ENCODE data around the gene MAPRE3.
A peak's percentile ranks its signal among the peaks of the same experiment; 100 is the strongest.

Gene MAPRE3

DNA sequence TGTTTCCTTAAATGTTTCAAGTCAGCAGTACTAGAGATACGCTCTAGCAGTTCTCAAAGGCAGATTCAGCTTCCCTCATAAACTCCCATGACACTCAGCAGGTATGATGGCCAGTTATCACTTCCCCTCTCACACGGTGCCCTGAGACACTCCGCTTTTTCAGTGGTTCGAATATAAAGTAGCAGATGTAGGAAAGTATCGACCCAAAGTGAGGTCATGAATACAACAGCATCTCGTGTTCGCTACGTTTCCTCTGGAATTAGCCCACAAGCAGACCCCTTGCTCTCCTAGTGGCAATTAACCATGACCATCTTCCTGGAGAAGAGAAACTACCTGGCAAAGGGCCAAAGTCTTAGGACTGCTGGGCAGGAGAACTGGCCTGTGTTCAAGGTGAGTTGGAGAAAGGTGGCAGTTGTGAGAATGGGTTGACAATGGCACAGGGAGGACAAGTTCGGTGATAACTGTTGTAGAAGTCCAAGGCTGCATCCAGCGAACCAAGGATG, 71.8 kb downstream of the MAPRE3 start:
- no peak for DNase-seq

GRCh38 chr2:27042985-27043634, 72.7 kb downstream of the MAPRE3 start:
- no peak for DNase-seq

DNA sequence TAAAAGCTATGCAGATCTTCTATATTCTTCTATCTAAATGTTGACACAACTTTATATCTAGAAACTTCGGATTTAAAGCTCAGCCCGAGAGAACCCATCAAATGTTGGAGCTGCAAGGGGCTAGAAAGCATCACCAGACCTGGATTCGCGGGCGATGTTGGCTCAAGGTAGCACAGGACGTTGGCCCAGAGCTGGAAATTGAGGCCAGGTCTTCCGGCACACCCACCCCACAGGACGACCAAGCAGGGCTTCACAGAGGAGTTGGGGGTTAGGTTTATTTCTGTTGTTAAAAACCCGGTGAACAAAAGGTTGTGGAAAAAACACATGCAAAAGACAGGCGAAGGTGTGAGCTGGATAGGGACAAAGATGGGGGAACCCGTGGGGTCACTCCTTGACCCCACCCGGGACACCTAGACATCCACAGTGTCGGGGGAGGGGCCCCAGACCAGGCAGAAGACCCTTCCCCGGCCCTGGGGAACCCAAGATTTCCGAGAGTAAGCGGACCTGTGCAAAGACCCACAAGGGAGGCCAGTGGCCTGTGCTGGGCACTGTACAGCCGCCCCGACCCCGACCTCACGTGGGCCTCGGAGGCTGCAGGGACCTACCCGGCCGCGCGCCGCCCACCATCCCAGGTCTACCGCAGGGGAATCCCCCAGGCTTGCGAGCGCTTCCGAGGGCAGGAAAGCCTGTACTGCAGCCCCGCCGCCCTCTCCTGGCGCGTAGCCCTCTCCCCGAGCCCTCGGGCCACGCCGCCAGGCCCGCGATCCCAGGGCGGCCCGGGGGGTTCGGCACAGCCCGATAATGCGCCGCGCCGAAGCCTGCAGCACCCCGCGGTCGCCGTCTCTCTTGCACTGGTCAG, 79.2 kb downstream of the MAPRE3 start:
- peak; percentile 30 to 78 (median 56) for DNase-seq

DNA sequence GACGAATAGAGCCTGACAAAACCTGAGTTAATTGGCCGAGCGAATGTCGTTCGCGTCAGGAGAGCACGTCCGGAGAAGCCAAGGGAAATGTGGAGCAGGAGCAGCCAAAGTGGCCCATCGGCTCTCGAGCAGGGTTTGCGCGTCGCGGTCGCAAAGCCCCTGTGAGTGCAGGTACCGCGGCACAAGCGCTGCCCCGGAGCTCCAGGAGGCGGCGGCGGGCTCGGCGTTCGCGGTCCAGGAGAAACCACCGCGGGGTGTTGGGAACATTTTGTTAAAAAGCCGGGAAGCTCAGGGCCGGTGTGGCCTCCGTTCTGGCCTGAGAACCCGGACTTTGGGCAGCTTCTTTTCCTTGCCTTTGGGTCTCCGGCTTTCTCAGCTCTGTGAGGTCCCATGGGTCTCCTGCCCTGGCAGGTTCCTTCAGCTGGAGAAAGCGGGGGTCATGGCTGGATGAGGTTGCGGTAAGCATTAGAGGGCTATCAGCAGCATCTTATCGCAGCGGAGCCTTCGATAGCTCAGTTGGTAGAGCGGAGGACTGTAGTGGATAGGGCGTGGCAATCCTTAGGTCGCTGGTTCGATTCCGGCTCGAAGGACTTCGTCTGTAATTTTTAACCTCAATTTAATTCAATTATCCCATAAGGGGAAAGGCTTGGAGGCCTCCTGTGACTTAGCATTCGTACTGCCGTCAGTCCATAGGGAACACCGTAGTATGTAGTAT, 80.0 kb downstream of the MAPRE3 start:
- DNase-seq, result peak; percentile 92 to 97 (median 93)

DNA sequence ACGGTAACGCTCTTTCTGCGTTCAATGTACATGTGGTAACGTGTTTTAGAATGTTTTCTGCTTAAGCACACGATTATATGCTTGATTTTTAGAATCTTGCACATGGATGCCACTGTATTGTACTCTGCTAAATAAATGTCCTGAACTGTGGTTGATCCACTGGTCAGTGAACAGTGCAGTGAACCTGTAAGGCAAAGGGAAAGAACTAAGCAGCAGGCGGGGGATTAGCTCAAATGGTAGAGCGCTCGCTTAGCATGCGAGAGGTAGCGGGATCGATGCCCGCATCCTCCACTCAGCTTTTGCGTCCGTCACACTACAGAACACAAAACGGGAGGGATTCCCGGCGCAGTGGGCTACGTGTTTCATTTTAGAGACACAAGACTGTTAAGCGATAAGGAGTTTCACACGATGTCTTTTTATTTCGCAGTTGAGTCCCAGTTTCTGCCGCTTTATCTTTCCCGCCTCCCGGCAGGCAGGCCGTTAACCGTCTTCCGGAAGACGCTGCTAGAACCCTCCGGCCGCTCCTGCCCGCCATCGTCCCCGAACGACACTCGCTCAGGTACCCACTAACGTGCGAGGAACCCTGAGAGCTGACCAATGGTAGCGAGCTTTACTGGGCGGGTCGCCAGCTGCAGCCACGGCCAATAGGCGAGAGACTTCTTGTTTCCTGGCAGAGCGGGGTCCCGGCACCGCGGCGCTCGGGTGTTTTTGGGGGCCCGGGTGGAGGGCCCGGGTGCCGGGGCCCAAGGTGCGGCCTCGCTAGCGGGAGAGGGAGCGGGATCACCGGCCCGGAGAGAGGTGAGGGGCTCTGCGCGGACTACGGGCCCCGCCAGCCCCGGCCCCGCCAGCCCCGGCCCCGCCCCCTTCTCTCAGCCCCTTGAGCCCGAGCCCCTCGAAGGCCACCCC, 80.8 kb downstream of the MAPRE3 start, which contains the start of gene AGBL5:
Gene AGBL5 (plus strand): TSS at position 673 of the 906 bp plus-strand sequence. CDS start 1,291 bp downstream, outside the sequence.
- DNase-seq, result peak; percentile 94 to 95 (median 95)

DNA sequence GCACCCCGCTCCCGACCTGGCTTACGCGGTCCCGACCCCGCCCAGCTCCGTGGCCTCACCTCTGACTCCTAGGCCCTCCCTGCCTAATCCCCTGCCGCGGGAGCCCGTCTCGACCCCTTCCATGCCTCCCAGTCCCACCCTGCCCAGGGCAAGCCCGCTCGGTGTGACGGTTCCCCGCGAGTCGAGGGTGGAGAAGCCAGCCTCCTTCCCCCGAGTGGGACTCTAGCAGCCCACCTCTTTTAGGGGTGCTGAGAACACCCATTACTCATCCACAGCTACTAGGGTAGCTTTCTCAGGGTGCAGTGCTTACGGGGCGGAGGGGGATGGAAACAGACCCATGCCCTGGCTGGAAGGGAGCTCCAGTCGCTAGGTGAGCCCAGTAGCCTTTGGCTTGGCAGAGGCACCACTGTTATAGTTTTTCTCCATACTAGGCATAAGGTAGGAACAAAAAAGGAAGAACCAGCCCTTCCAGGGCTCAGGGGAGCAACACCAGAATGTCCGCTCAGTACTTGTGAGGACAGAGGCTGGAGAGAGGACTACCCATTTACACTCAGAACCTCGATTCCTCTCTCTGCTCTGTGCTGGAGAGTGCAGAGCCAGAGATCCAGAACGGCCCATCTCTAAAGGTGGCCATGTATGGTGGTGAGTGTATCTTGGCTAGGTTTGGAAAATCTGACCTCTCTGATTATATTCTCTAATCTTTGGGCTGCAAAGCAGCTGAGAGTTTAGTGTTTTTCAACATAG, 81.6 kb downstream of the MAPRE3 start:
- DNase-seq, result no peak

- no peak for DNase-seq
Observed at GRCh38 chr2:27053321-27053720, 82.9 kb downstream of the MAPRE3 start.

DNA sequence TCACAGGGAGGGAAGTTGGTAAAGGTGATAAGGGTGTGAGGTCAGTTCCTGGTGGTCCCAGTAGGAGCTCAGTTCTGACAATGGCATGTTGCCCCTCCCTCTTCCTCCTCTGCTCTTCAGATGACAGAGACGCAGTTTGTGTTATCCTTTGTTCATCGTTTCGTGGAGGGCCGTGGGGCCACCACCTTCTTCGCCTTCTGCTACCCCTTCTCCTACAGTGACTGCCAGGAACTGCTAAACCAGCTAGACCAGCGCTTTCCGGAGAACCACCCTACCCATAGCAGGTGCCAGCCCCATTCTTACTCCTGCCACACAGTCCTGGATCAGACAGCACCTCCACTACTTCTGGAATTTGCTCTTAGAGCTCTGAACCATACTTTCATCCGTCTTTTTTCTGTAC, 83.3 kb downstream of the MAPRE3 start:
- DNase-seq, result no peak

GRCh38 chr2:27054721-27055120, 84.3 kb downstream of the MAPRE3 start:
- no peak for DNase-seq

DNA sequence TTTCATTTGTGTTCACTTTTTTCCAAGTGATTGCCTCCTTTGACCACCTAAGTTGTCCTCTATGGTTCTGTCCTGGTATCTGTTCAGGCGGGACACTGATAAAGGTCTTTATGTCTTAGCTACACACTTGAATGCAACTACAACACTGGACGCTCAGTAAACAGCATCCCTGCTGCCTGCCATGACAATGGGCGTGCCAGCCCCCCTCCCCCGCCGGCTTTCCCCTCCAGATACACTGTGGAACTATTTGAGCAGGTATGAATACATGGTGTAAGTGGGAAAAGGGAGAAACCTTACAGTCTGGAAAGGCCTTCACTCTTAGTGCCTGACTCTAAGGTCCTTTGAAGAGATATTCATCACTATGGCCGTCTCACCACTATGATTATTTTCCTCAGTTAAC, 86.7 kb downstream of the MAPRE3 start:
- DNase-seq, result no peak

- no peak for DNase-seq
Observed at GRCh38 chr2:27058210-27058609, 87.8 kb downstream of the MAPRE3 start.

GRCh38 chr2:27059141-27059820, 88.8 kb downstream of the MAPRE3 start:
- no peak for DNase-seq

GRCh38 chr2:27060323-27060722, 89.9 kb downstream of the MAPRE3 start:
- DNase-seq, result no peak

GRCh38 chr2:27065128-27065527, 94.7 kb downstream of the MAPRE3 start:
- no peak for DNase-seq

GRCh38 chr2:27067385-27067784, 96.9 kb downstream of the MAPRE3 start:
- DNase-seq, result no peak

DNA sequence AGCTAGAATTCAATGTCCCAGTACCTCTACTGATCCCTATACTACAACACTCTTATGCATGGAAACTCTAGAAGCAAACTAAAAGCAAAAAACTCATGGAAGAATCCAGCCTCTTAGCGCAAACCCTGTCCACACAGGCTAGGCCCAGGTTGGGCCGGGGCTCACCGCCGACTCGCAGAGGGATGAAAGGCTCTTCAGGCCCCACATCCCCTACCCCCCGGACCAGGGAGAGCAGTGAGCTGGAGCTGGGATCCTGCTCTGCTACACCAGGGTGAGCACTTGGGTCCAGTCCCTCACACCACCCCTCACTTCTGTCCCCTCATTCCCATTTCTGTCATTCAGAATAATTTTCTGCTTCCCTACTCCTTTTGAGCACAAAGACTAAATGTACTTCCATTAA, 99.0 kb downstream of the MAPRE3 start:
- DNase-seq, result no peak

DNA sequence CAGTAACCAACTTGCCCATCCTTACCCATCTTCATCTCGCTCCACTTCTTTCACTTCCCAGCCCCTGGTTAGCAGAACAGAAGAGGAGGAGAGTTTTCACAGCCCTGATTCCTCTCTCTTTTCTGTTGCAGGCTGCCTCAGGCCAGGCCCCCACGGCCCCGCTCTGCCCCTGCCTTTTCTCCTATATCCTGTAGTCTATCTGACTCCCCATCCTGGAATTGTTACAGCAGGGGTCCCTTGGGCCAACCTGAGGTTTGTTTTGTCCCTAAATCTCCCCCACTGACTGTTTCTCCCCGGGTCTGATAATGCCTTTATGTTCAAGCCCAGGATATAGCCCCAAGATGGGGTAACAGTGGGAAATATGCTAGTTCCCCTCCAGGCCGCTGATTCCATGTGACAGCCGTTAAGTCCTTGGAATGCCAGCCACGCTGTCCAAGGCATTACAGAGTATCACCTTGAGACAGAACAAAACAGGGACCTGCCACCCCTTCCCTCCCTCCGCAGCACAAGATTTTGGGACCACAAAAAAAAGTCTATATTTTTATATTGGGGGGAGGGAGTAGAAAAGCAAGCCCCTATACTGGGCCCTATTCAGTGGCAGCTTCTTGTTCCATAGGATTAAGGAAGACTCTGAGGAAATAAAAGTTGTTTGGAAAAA, 99.7 kb downstream of the MAPRE3 start:
- DNase-seq, result no peak

GRCh38 chr2:27070653-27071276, 100.3 kb downstream of the MAPRE3 start:
- DNase-seq, result no peak

DNA sequence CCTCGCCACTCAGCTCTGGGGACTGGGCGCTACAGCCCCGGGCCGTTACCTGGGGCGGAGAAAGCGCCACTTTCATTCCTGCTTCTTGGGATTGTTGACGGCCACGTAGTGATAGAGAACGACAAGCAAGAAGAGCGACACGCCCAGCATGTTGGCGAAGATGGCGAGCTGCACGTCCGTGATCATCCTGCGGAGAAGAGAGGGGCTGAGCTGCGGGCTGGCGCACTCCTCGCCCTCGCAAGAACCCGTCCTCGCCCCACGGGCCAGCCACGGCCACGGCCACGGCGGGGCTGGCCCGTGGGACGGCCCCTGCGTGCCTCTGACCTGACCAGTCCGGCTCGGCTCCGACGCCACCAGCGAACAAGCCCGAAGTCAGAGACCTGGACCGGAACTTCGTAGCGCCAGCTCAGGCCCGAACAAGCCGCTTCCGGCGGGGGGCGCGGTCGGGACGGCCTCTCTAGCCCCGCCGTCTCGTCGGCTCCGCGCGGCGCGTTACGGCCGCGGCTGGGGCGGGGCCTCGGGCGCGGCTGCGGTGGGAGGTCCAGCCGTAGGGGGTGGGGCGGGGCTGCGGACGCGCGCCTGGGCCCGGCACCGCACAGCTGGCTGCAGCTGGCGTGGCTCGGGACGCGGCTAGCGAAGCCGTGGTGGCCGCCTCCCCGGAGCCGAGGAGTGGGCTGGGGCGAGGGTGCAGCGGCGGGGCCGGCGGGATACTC, 101.0 kb downstream of the MAPRE3 start, which contains the start of gene OST4:
Gene OST4 (minus strand): TSS at position 378 of the 713 bp plus-strand sequence.
- DNase-seq, result peak; percentile 96 to 99 (median 98)
